Erythroblast (primary cell): Measurements from ENCODE around the gene MXI1.

Experiments used
- GATA1 ChIP-seq: IDR thresholded peaks from 2 replicates; pipeline ENCODE4 v1.6.1; 2011; ENCODE audit warnings: low read depth, mild to moderate bottlenecking, control low read depth, low read length, moderate library complexity
- POLR2A ChIP-seq: IDR thresholded peaks from 2 replicates; pipeline ENCODE4 v1.6.1; 2011; ENCODE audit warnings: mild to moderate bottlenecking, low read length

DNA sequence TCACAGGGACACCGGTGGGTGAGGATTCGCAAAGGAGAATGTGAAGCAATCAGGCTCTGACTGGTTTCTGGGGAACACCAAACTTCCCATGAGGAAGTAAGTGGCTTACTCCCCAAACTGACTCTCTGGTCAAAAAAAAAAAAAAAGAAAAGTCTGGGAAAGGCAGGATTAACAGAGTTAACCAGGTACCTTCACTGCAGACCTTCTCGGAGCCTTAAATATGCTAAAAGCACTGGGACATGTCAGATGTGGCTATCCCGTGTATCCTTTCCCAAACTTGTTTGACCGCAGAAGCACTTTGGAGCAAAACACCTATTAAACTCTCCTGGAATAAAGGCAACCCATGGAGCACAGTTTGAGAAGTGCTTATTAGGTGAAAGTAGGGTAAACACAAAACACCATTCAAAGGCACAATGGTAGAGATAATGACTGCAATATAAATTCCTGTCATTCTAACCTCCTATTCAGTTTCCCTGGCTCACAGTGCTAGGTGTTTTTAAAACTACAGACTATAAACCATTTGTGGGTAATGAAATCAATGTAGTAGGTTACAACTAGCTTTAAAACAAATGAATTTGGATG is 44.1 kb upstream of the MXI1 start:
- TF ChIP-seq POLR2A: no peak
- no peak for TF ChIP-seq GATA1
